ENCODE results near the gene PRKD1.

DNA sequence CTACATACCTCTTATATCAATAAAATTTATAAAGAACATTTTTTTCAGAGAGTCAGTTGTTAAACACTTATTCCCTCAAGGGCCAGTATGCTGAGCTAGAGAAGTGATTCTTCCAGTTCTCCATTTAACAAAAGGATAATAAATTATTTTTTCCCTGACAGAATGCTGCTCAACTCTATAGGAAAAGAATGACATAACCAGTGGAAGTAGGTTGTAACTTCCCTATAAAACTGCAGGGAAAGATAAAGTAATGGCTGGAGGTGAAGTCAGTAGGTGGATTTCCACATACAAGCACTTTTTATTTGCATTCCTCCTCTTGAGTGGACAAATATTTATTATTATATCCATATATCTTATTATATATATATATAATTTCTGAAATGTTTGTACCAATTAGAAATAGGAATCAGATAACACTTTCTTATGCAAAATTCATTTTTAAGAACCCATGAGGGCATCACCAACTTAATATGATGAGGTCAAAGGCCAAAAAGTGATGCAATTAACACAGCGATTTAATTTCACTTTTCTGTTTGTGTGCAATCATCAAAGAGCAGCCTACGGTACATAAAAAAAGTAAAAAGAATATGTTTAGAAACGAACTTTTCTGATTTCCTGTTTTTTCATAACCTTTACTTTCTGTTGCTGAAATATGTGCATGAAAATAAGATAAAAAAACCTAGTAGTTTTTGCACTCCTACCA lies 175.3 kb downstream of the PRKD1 start:
- TF ChIP-seq, protein P1, sequence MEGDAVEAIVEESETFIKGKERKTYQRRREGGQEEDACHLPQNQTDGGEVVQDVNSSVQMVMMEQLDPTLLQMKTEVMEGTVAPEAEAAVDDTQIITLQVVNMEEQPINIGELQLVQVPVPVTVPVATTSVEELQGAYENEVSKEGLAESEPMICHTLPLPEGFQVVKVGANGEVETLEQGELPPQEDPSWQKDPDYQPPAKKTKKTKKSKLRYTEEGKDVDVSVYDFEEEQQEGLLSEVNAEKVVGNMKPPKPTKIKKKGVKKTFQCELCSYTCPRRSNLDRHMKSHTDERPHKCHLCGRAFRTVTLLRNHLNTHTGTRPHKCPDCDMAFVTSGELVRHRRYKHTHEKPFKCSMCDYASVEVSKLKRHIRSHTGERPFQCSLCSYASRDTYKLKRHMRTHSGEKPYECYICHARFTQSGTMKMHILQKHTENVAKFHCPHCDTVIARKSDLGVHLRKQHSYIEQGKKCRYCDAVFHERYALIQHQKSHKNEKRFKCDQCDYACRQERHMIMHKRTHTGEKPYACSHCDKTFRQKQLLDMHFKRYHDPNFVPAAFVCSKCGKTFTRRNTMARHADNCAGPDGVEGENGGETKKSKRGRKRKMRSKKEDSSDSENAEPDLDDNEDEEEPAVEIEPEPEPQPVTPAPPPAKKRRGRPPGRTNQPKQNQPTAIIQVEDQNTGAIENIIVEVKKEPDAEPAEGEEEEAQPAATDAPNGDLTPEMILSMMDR (IDR thresholded peaks at IDR 0.05; ENCODE audit: poor library complexity), result no peak
- no peak for TF ChIP-seq EZH2 (IDR thresholded peaks at IDR 0.05; ENCODE audit: borderline replicate concordance)

Measured in hepatocyte (in vitro differentiated cells).